Transverse colon (tissue), 4 donors: ENCODE data around the gene DPH7. TPM values are rescaled to one million over a fixed set of nuclear protein-coding genes. Genes with fewer than 3 reads are reported as not detected.
"Not testable (repeated sequence)": the region's sequence is repeated elsewhere in the genome, so short reads cannot be mapped to it uniquely, and the experiment has no call there.

Experiments
- DNase-seq: peaks from one replicate; pipeline ENCODE4 v3.0.0-alpha.2; 2019
- H3K27ac ChIP-seq, 4 donors: fragments of 200-600 bp; sonication (generic); 2 replicates each; pipeline ENCODE4 v1.5.1; 2016 to 2018; ENCODE audit warnings: inconsistent platforms in 4 of 4
- H3K27me3 ChIP-seq: fragments of 200-600 bp; sonication (generic); 2 replicates; pipeline ENCODE4 v1.5.1; 2017; ENCODE audit warnings: inconsistent platforms
- H3K36me3 ChIP-seq, 4 donors: fragments of 200-600 bp; sonication (generic); 2 replicates each; pipeline ENCODE4 v1.5.1; 2017 to 2019; ENCODE audit warnings: inconsistent platforms in 4 of 4
- H3K4me1 ChIP-seq, 4 donors: fragments of 200-600 bp; sonication (generic); 2 replicates each; pipeline ENCODE4 v1.5.1; 2017 to 2020; ENCODE audit warnings: inconsistent platforms in 4 of 4
- H3K4me3 ChIP-seq, 4 donors: fragments of 200-600 bp; sonication (generic); 1 replicate in 1 of 4; 2 replicates in 3 of 4; pipeline versions ENCODE4 v1.5.1 to v1.6.1; 2017 to 2019; ENCODE audit warnings: inconsistent platforms in 4 of 4
- H3K9me3 ChIP-seq, 2 donors: fragments of 200-600 bp; sonication (generic); 2 replicates each; pipeline ENCODE4 v1.5.1; 2017 to 2019; ENCODE audit warnings: inconsistent platforms in 2 of 2
- EP300 ChIP-seq: sonication (generic); formaldehyde crosslinking; IDR thresholded peaks from one replicate; pipeline ENCODE4 v1.6.1; 2017; ENCODE audit warnings: antibody characterized with exemption, low read depth
- POLR2A ChIP-seq: fragments of 450-650 bp; IDR thresholded peaks from one replicate; pipeline ENCODE4 v1.6.1; 2016; ENCODE audit warnings: antibody characterized with exemption, mild to moderate bottlenecking, moderate library complexity
- POLR2AphosphoS5 ChIP-seq, 3 donors: sonication (generic); formaldehyde crosslinking; IDR thresholded peaks; one replicate each; pipeline ENCODE4 v1.6.1; 2016; ENCODE audit warnings: antibody characterized with exemption in 3 of 3
- WGBS, 2 donors: methylation state at CpG; one replicate each; pipeline ENCODE4 v1.1.5; 2018; ENCODE audit warnings: low coverage in 1 of 2; 5-methylcytosine and 5-hydroxymethylcytosine counted together
- in situ Hi-C, 4 donors: fragments of 200-750 bp; cut with MboI; loops; one replicate each; pipeline versions ENCODE4 v1.15.0 to v1.15.1; 2017; ENCODE audit warnings: low sequenced_read_pairs in 3 of 4, low pct_ligation_motif_present in 1 of 4, low pct_unique_long_range_greater_than_20kb in 1 of 4
- intact Hi-C: fragments of 100-400 bp; cut with DNase I; formaldehyde crosslinking; loops from one replicate; pipeline ENCODE4 v1.15.1; 2023; ENCODE audit warnings: low total_unique reads
- total RNA-seq, 4 donors: library from RNA; depleted of rRNA; stranded (reverse); fragments of >200 nt; gene quantifications; one replicate each; pipeline ENCODE4 v1.1.0, GENCODE V29; 2016
- TF ChIP-seq, protein P1 (sequence below), 5 experiments: fragments of 200-600 bp in 3 of 5; fragments of 450-650 bp in 2 of 5; sonication (generic) in 3 of 5; IDR thresholded peaks; 1 replicate in 2 of 5; 2 replicates in 3 of 5; pipeline ENCODE4 v1.5.1; 2016 to 2017; ENCODE audit warnings: antibody characterized with exemption in 5 of 5, inconsistent platforms in 3 of 5, mild to moderate bottlenecking in 2 of 5, moderate library complexity in 1 of 5

The DPH7 gene
- total RNA-seq, 4 donors from 2014 or later: 28.8 to 53.5 (median 36.6) TPM

DNA sequence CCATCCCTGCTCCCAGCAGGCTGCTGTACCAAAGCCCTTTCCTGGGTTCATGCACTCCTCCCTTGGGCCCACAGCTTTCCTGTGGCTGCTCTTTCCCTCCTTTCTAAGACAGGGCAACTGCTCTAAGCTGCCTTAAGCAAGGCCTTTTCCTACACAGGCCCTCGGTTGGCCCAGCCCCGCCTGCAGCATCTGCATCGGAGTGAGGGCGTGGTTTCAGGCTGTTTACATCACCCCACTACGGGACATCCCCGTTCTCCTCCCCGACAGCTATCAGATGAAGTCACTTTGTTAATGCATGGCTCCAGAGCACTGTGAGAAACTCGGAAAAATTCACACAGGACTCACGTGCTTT, 3.4 kb downstream of the DPH7 start:
- TF ChIP-seq, protein P1, sequence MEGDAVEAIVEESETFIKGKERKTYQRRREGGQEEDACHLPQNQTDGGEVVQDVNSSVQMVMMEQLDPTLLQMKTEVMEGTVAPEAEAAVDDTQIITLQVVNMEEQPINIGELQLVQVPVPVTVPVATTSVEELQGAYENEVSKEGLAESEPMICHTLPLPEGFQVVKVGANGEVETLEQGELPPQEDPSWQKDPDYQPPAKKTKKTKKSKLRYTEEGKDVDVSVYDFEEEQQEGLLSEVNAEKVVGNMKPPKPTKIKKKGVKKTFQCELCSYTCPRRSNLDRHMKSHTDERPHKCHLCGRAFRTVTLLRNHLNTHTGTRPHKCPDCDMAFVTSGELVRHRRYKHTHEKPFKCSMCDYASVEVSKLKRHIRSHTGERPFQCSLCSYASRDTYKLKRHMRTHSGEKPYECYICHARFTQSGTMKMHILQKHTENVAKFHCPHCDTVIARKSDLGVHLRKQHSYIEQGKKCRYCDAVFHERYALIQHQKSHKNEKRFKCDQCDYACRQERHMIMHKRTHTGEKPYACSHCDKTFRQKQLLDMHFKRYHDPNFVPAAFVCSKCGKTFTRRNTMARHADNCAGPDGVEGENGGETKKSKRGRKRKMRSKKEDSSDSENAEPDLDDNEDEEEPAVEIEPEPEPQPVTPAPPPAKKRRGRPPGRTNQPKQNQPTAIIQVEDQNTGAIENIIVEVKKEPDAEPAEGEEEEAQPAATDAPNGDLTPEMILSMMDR (IDR thresholded peaks at IDR 0.05): no peak
- TF ChIP-seq EP300: no peak
- no peak overlapping the region for H3K4me3 ChIP-seq
- peaks cover 0 to 15% (median 4%) of the 10 kb centered on the region in 4 donors for H3K36me3 ChIP-seq
- H3K9me3 ChIP-seq: no peaks in the 10 kb centered on the region
- WGBS, 2 donors: 49 to 67% methylated on average over 4 to 9 of the region's 9 CpGs
- no peak for DNase-seq
- H3K4me1 ChIP-seq: peaks cover 15 to 30% (median 25%) of the 10 kb centered on the region in 4 donors
- no peaks in the 10 kb centered on the region for H3K27me3 ChIP-seq
- H3K27ac ChIP-seq: no peak overlapping the region
- intact Hi-C loops (loop anchor here (5.0 kb wide), 1 partner anchor 42 kb away; the partner anchor contains the start of gene EHMT1), in situ Hi-C loops (no loop called here)

DNA sequence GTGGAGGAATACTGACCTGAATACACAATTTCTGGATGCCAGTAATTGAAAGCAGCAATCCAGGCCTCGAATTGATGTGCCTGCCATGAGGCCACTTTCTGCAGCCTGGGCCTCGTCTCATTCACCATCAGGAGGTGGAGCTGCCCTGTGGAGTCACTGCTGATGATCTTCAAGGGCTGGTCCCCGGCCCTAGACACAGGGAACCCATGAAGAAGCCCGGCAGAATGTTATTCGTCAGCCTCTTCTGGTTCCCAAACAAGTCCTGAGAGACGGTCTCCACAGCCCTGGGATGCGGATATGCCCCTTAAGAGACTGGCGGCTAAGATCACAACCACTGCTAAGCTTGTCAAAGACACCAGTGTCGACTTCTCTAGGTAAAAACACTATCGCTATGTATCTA, 4.5 kb downstream of the DPH7 start:
- Histone ChIP-seq H3K27ac (no peak overlapping the region), H3K9me3 (no peaks in the 10 kb centered on the region), H3K4me3 (no peak overlapping the region), H3K4me1 (peaks cover 13 to 28% (median 23%) of the 10 kb centered on the region in 4 donors), H3K36me3 (peaks cover 0 to 15% (median 4%) of the 10 kb centered on the region in 4 donors), H3K27me3 (no peaks in the 10 kb centered on the region)
- DNase-seq: no peak
- in situ Hi-C loops (no loop called here), intact Hi-C loops (no loop called here)
- no peak for TF ChIP-seq POLR2AphosphoS5 (IDR thresholded peaks at IDR 0.05)
- TF ChIP-seq, protein P1 (IDR thresholded peaks at IDR 0.05): no peak
- TF ChIP-seq POLR2A: no peak
- TF ChIP-seq EP300: no peak
- 70 to 90% methylated on average over 2 to 10 of the region's 10 CpGs for WGBS, 2 donors

DNA sequence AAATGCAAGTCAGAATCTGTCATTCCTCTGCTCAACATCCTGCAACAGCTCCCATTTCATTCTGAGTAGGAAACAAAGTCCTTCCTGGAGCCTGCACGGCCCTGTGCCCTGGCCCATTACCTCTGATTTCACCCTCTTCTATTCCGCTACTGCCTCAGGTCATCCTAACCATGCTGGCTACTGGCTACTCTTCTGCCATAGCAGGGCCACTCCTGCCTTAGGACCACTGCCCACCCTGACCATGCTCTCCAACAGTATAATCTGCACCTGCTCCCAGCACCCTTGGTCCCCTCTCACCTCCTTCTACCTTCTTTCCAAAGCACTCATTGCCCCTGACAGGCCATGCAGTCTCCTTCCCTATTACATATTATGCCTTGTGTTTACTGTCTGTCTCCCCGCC, 8.2 kb downstream of the DPH7 start:
- H3K9me3 ChIP-seq: no peaks in the 10 kb centered on the region
- no peak overlapping the region for H3K27ac ChIP-seq
- intact Hi-C loops (no loop called here), in situ Hi-C loops (no loop called here)
- H3K36me3 ChIP-seq: peaks cover 0 to 15% (median 4%) of the 10 kb centered on the region in 4 donors
- no peak overlapping the region for H3K4me3 ChIP-seq
- H3K27me3 ChIP-seq: no peaks in the 10 kb centered on the region
- DNase-seq: no peak
- 100% methylated on average over 3 of the region's 3 CpGs; no CpG with 5 or more reads in 1 of the 2 donors for WGBS, 2 donors
- H3K4me1 ChIP-seq: no peaks in the 10 kb centered on the region
- TF ChIP-seq, protein P1 (IDR thresholded peaks at IDR 0.05): no peak
- TF ChIP-seq EP300: no peak

DNA sequence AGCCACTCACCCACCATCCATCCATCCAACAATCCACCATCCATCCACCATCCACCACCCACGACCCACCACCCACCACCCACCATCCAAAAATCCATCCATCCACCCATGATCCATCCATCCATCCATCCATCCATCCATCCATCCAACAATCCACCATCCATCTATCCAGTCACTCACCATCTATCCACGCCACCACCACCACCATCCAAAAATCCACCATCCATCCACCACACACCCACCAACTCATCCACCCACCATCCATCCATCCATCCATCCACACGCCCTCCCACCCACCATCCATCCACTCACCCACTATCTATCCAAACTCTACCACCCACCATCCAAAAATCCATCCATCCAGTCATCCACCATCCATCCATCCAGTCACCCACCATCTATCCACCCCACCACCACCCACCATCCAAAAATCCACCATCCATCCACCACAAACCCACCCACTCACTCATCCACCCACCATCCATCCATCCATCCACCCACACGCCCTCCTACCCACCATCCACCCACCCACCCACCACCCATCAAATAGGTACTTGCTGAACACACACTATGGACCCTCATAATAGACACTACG, 9.0 kb downstream of the DPH7 start:
- no peak for DNase-seq
- no peaks in the 10 kb centered on the region for H3K4me1 ChIP-seq
- TF ChIP-seq, protein P1 (IDR thresholded peaks at IDR 0.05): no peak
- no peak for TF ChIP-seq EP300
- no peak for TF ChIP-seq POLR2A
- no peak for TF ChIP-seq POLR2AphosphoS5 (IDR thresholded peaks at IDR 0.05)
- no peaks in the 10 kb centered on the region for H3K27me3 ChIP-seq
- H3K36me3 ChIP-seq: peaks cover 0 to 15% (median 4%) of the 10 kb centered on the region in 4 donors
- no peak overlapping the region for H3K27ac ChIP-seq
- intact Hi-C loops (no loop called here), in situ Hi-C loops (no loop called here)
- no peak overlapping the region for H3K4me3 ChIP-seq
- WGBS, 2 donors: 95 to 97% methylated on average over 3 to 5 of the region's 5 CpGs
- no peaks in the 10 kb centered on the region for H3K9me3 ChIP-seq

DNA sequence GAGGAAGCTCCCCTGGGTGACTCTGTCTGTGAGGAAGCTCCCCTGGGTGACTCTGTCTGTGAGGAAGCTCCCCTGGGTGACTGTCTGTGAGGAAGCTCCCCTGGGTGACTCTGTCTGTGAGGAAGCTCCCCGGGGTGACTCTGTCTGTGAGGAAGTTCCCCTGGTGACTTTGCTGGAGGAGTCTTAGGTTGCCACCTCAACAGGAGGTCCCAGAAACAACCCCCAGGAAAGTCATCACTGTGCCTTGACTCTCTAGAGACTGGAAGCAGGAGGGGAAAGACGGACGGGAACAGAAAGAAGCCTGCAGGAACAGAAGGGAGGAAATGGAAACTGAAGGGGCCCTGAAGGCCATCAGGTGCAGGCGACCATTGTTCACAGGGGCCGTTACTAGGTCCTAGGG, 10.3 kb downstream of the DPH7 start:
- H3K27ac ChIP-seq, intact Hi-C loops, H3K4me1 ChIP-seq, in situ Hi-C loops, H3K9me3 ChIP-seq, H3K27me3 ChIP-seq, H3K4me3 ChIP-seq, DNase-seq: not testable (repeated sequence)
- WGBS, 2 donors: 87 to 96% methylated on average over 4 to 5 of the region's 5 CpGs
- peaks cover 0 to 27% (median 4%) of the 10 kb centered on the region in 4 donors for H3K36me3 ChIP-seq
